AG09309 (cell line): Measurements from ENCODE around the gene CFAP251.

Experiments
- DNase-seq: peaks from one replicate; pipeline ENCODE4 v3.0.0-alpha.2; 2010; ENCODE audit warnings: low read depth
- H3K4me3 ChIP-seq: 2 replicates; pipeline ENCODE4 v1.5.1; 2011; ENCODE audit warnings: mild to moderate bottlenecking, low read depth, low read length, moderate library complexity; ENCODE audit not compliant: control insufficient read depth
- CTCF ChIP-seq: IDR thresholded peaks from 2 replicates; pipeline ENCODE4 v1.5.1; 2011; ENCODE audit warnings: mild to moderate bottlenecking, low read depth, low read length, inconsistent platforms; ENCODE audit not compliant: insufficient read depth, control insufficient read depth; ENCODE audit errors: missing control alignments

CFAP251 gene

DNA sequence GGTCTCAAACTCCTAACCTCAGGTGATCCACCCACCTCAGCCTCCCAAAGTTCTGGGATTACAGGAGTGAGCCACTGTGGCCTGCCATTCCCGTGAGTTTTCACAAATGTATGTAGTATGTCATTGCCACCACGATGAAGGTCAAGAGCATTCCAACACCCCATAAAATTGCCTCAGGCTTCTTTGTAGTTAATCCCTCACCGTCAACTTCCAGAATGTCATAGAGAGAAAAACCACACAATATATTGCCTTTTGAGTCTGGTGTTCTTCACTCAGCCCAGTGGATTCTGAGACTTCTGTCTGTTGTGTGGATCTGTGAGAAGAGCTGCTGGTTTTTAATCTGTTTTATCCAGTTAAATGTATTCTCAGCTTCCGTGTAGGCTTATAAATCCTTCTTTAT is 12.6 kb upstream of the CFAP251 start:
- no peak for TF ChIP-seq CTCF
- no peak overlapping the region for H3K4me3 ChIP-seq
- peak; percentile 42 for DNase-seq

DNA sequence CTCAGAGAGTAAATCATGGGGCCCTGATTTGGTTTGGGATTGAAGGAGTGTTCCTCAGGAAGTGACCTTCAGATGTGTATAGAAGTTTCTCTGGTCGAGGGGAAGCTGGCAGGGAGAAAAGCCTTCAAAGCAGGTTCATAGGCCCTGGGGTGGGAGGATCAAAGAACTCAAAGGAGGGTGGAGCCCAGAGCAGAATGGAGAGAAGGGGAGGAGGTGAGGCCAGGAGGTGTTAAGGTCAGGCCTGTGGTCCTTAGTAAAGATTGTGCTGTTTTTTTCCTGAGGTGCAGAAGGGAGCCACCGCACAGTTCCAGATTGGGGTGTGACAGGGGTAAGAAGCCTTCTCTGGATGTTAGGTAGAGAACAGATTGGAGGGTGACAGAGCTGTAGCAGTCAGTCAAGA is 9.7 kb upstream of the CFAP251 start:
- no peak for TF ChIP-seq CTCF
- DNase-seq, result no peak

DNA sequence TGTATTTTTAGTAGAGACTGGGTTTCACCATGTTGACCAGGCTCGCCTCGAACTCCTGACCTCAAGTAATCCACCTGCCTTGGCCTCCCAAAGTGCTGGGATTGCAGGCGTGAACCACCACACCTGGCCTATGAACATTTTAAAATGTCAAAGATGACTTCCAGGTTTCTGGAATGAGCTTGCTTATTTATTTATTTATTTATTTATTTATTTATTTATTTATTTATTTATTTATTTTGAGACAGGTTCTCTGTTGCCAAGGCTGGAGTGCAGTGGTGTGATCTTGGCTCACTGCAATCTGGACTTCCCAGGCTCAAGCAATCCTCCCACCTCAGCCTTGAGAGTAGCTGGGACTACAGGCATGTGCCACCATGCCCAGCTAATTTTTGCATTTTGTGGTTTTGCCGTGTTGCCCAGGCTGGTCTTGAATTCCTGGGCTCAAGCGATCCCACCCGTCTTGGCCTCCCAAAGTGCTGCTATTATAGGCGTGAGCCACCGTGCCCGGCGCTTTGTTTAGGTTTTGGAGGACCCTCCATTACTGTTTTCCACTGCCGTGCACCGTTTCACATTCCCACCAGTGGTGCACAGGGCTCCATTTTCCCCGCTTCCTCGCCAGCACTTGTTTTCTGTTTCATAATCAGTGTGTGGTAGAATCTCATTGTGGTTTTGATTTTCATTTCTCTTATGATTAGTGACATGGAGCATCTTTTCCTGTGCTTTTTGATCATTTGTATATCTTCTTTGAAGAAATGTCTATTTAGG is 6.4 kb upstream of the CFAP251 start:
- no peak for TF ChIP-seq CTCF
- DNase-seq, result no peak
- H3K4me3 ChIP-seq, result no peak overlapping the region

More for the DNA sequence above, 9.7 kb upstream of the CFAP251 start:
- no peak overlapping the region for H3K4me3 ChIP-seq

- H3K4me3 ChIP-seq, result no peak overlapping the region
- DNase-seq, result no peak
- no peak for TF ChIP-seq CTCF
These were observed 2.5 kb upstream of the CFAP251 start for GRCh38 chr12:121915841-121916321.

DNA sequence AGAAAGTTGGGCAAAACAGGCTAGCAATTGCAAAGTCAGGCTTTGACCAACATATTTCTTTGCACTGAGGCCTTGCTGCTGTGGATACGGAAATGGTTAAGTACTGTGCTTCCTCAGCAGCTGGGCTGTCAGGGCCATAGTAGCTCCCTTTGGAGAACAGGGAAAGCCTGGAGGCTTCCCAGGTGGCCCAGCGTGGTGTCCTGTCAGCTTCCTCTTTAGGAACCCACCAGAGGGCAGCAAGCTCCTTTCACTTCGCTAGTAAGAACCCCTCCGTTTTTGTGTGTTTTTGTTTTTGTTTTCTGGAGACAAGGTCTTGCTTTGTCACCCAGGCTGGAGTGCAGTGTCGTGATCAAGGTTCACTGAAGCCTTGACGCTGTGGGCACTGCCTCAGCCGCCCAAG is 1.7 kb upstream of the CFAP251 start:
- H3K4me3 ChIP-seq, result no peak overlapping the region
- DNase-seq, result no peak
- TF ChIP-seq CTCF, result no peak

GRCh38 chr12:121918679-121919038 is 267 bp downstream of the CFAP251 start:
- no peak overlapping the region for H3K4me3 ChIP-seq
- DNase-seq, result no peak
- no peak for TF ChIP-seq CTCF
